GM19324 (cell line): ENCODE measurements around the gene POU2F1.

Experiments used
- ATAC-seq: cut with Tn5 transposase; IDR thresholded peaks from one replicate; pipeline ENCODE4 v1.9.1; 2021; ENCODE audit warnings: mild to moderate bottlenecking, moderate library complexity; ENCODE audit not compliant: unreplicated experiment, low FRiP score

POU2F1 gene

GRCh38 chr1:167345386-167345733 lies 124.7 kb downstream of the POU2F1 start:
- ATAC-seq: no peak

GRCh38 chr1:167357305-167357704 lies 136.6 kb downstream of the POU2F1 start:
- no peak for ATAC-seq

- no peak for ATAC-seq
Observed at GRCh38 chr1:167359295-167359694, 138.6 kb downstream of the POU2F1 start.

GRCh38 chr1:167360120-167360519 lies 139.4 kb downstream of the POU2F1 start:
- no peak for ATAC-seq

- ATAC-seq: no peak
Observed at GRCh38 chr1:167362638-167363037, 142.0 kb downstream of the POU2F1 start.

GRCh38 chr1:167364826-167365225 lies 144.1 kb downstream of the POU2F1 start:
- ATAC-seq: no peak

- no peak for ATAC-seq
Observed at GRCh38 chr1:167365360-167365759, 144.7 kb downstream of the POU2F1 start.

GRCh38 chr1:167367705-167368104 lies 147.0 kb downstream of the POU2F1 start:
- no peak for ATAC-seq

- no peak for ATAC-seq
Observed at GRCh38 chr1:167369175-167369574, 148.5 kb downstream of the POU2F1 start.

GRCh38 chr1:167369933-167370332 lies 149.2 kb downstream of the POU2F1 start:
- ATAC-seq: no peak

- ATAC-seq: no peak
Observed at GRCh38 chr1:167371030-167371429, 150.3 kb downstream of the POU2F1 start.

- no peak for ATAC-seq
Observed at GRCh38 chr1:167373398-167373797, 152.7 kb downstream of the POU2F1 start.

GRCh38 chr1:167373986-167374385 lies 153.3 kb downstream of the POU2F1 start:
- no peak for ATAC-seq

GRCh38 chr1:167375949-167376348 lies 155.3 kb downstream of the POU2F1 start:
- ATAC-seq: no peak

- no peak for ATAC-seq
Observed at GRCh38 chr1:167387251-167387910, 166.7 kb downstream of the POU2F1 start.

- no peak for ATAC-seq
Observed at GRCh38 chr1:167388976-167389375, 168.3 kb downstream of the POU2F1 start.

GRCh38 chr1:167392200-167392696 lies 171.6 kb downstream of the POU2F1 start:
- no peak for ATAC-seq

GRCh38 chr1:167400359-167400953 lies 179.8 kb downstream of the POU2F1 start:
- ATAC-seq: no peak

- ATAC-seq: no peak
Observed at GRCh38 chr1:167401260-167401873, 180.7 kb downstream of the POU2F1 start.

- no peak for ATAC-seq
Observed at GRCh38 chr1:167404161-167404888, 183.6 kb downstream of the POU2F1 start.

- ATAC-seq: no peak
Observed at GRCh38 chr1:167404908-167405307, 184.2 kb downstream of the POU2F1 start.
